GM23248 (cell line): ENCODE measurements around the gene TRAPPC12. TPM values are rescaled to one million over a fixed set of nuclear protein-coding genes. Genes with fewer than 3 reads are reported as not detected.
"Not testable (repeated sequence)": the region's sequence is repeated elsewhere in the genome, so short reads cannot be mapped to it uniquely, and the experiment has no call there.

Experiments
- DNase-seq: peaks from one replicate; pipeline ENCODE4 v3.0.0-alpha.2; 2015
- H2AFZ ChIP-seq: fragments of 200-600 bp; sonication (generic); 2 replicates; pipeline ENCODE4 v1.6.1; 2016; ENCODE audit warnings: antibody characterized with exemption
- H3F3A ChIP-seq: fragments of 200-600 bp; sonication (generic); 2 replicates; pipeline ENCODE4 v1.6.1; 2016; ENCODE audit warnings: mild to moderate bottlenecking, antibody characterized with exemption, mixed run types; ENCODE audit not compliant: insufficient read depth
- H3K27ac ChIP-seq: fragments of 200-600 bp; sonication (generic); 2 replicates; pipeline ENCODE4 v1.5.1; 2016; ENCODE audit warnings: mild to moderate bottlenecking
- H3K27me3 ChIP-seq: fragments of 200-600 bp; sonication (generic); replicated peaks from 2 replicates; pipeline ENCODE4 v1.6.1; 2016; ENCODE audit warnings: mild to moderate bottlenecking; ENCODE audit not compliant: insufficient read depth
- H3K36me3 ChIP-seq: fragments of 200-600 bp; sonication (generic); 2 replicates; pipeline ENCODE4 v1.6.1; 2016; ENCODE audit warnings: low read depth, mild to moderate bottlenecking
- H3K4me1 ChIP-seq: fragments of 200-600 bp; sonication (generic); 2 replicates; pipeline ENCODE4 v1.6.1; 2016; ENCODE audit warnings: mild to moderate bottlenecking; ENCODE audit not compliant: insufficient read depth
- H3K4me2 ChIP-seq: fragments of 200-600 bp; sonication (generic); one replicate; pipeline ENCODE4 v1.6.1; 2016; ENCODE audit warnings: mild to moderate bottlenecking; ENCODE audit not compliant: unreplicated experiment
- H3K4me3 ChIP-seq: fragments of 200-600 bp; sonication (generic); 2 replicates; pipeline ENCODE4 v1.5.1; 2016; ENCODE audit warnings: mild to moderate bottlenecking
- H3K79me2 ChIP-seq: fragments of 200-600 bp; sonication (generic); 2 replicates; pipeline ENCODE4 v1.6.1; 2016; ENCODE audit warnings: mild to moderate bottlenecking; ENCODE audit not compliant: insufficient read depth
- H3K9ac ChIP-seq: fragments of 200-600 bp; sonication (generic); 2 replicates; pipeline ENCODE4 v1.6.1; 2016; ENCODE audit warnings: mild to moderate bottlenecking
- H3K9me2 ChIP-seq: fragments of 200-600 bp; sonication (generic); 2 replicates; pipeline ENCODE4 v1.6.1; 2016; ENCODE audit warnings: mixed run types, mild to moderate bottlenecking, moderate library complexity; ENCODE audit not compliant: insufficient read depth
- H3K9me3 ChIP-seq: fragments of 200-600 bp; sonication (generic); one replicate; pipeline ENCODE4 v1.6.1; 2017; ENCODE audit warnings: low read depth
- H4K20me1 ChIP-seq: fragments of 200-600 bp; sonication (generic); 2 replicates; pipeline ENCODE4 v1.6.0; 2016; ENCODE audit not compliant: insufficient read depth
- EZH2 ChIP-seq: fragments of 200-600 bp; sonication (generic); IDR thresholded peaks from 2 replicates; pipeline ENCODE4 v1.6.1; 2018; ENCODE audit warnings: antibody characterized with exemption, mild to moderate bottlenecking; ENCODE audit not compliant: insufficient read depth, poor library complexity, severe bottlenecking
- EZH2phosphoT487 ChIP-seq: fragments of 200-600 bp; sonication (generic); IDR thresholded peaks from 2 replicates; pipeline ENCODE4 v1.6.1; 2018; ENCODE audit warnings: antibody characterized with exemption, moderate library complexity, mild to moderate bottlenecking, low read depth; ENCODE audit not compliant: insufficient read depth
- WGBS, 2 experiments: methylation state at CpG; one replicate each; pipeline ENCODE4 v1.1.6; 2015 to 2017; ENCODE audit warnings: low lambda C conversion rate in 2 of 2, low coverage in 1 of 2; ENCODE audit errors: missing lambda C conversion rate in 2 of 2; 5-methylcytosine and 5-hydroxymethylcytosine counted together
- in situ Hi-C: fragments of 300-500 bp; cut with MboI; formaldehyde crosslinking; loops from 2 replicates; pipeline ENCODE4 v1.15.0; 2020
- polyA plus RNA-seq: library from polyadenylated mRNA; unstranded; fragments of >200 nt; fragmentation: Nextera tagmentation; extraction: Ambion mirVana; gene quantifications from 2 replicates; pipeline ENCODE4 v1.2.1, GENCODE V29; 2016
- total RNA-seq: library from RNA; depleted of rRNA; stranded (reverse); fragments of >200 nt; shearing (Covaris generic); gene quantifications from 2 replicates; pipeline ENCODE4 v1.2.3, GENCODE V29; 2014

Gene TRAPPC12
- total and polyA plus RNA-seq, 2 experiments from 2014 or later, result 29.3 to 48.1 TPM

GRCh38 chr2:3361518-3362389 lies 17.7 kb upstream of the TRAPPC12 start:
- no peaks in the 10 kb centered on the region for H4K20me1 ChIP-seq
- in situ Hi-C loops, result no loop called here
- no peak overlapping the region for H3K4me2 ChIP-seq
- no peak overlapping the region for H2AFZ ChIP-seq
- H3K4me3 ChIP-seq, result no peak overlapping the region
- no peak for TF ChIP-seq EZH2phosphoT487
- TF ChIP-seq EZH2, result no peak
- no peaks in the 10 kb centered on the region for H3K9me3 ChIP-seq
- H3K36me3 ChIP-seq, result no peaks in the 10 kb centered on the region
- WGBS, 2 experiments, result 90 to 97% methylated on average over 15 to 17 of the region's 17 CpGs
- H3K27me3 ChIP-seq, result no peaks in the 10 kb centered on the region
- no peaks in the 10 kb centered on the region for H3K9me2 ChIP-seq
- H3K27ac ChIP-seq, result no peak overlapping the region
- no peaks in the 10 kb centered on the region for H3K4me1 ChIP-seq
- peaks cover 66% of the 10 kb centered on the region for H3K79me2 ChIP-seq
- no peak overlapping the region for H3K9ac ChIP-seq
- DNase-seq, result no peak
- no peaks in the 10 kb centered on the region for H3F3A ChIP-seq

GRCh38 chr2:3365219-3365618 lies 14.3 kb upstream of the TRAPPC12 start:
- in situ Hi-C loops, result no loop called here
- H3K27me3 ChIP-seq, result no peaks in the 10 kb centered on the region
- H3K79me2 ChIP-seq, result peaks cover 78% of the 10 kb centered on the region
- no peaks in the 10 kb centered on the region for H3K4me1 ChIP-seq
- H3K9me3 ChIP-seq, result no peaks in the 10 kb centered on the region
- no peaks in the 10 kb centered on the region for H3K9me2 ChIP-seq
- WGBS, 2 experiments, result 88 to 91% methylated on average over 5 of the region's 5 CpGs
- no peak overlapping the region for H3K4me2 ChIP-seq
- no peaks in the 10 kb centered on the region for H3F3A ChIP-seq
- no peak overlapping the region for H3K27ac ChIP-seq
- H3K36me3 ChIP-seq, result 0 out of 2 replicates have a peak, but pooled peaks cover 6% of the 10 kb centered on the region
- no peak for TF ChIP-seq EZH2phosphoT487
- TF ChIP-seq EZH2, result no peak
- no peak overlapping the region for H2AFZ ChIP-seq
- no peak overlapping the region for H3K9ac ChIP-seq
- H3K4me3 ChIP-seq, result no peak overlapping the region
- DNase-seq, result no peak
- no peaks in the 10 kb centered on the region for H4K20me1 ChIP-seq

- Histone ChIP-seq H3K9me3 (no peaks in the 10 kb centered on the region), H3K4me2 (no peak overlapping the region), H3K27me3 (no peaks in the 10 kb centered on the region), H3K4me3 (no peak overlapping the region), H4K20me1 (no peaks in the 10 kb centered on the region), H3K36me3 (0 out of 2 replicates have a peak, but pooled peaks cover 6% of the 10 kb centered on the region), H2AFZ (no peak overlapping the region), H3K9ac (no peak overlapping the region), H3K27ac (no peak overlapping the region), H3K9me2 (no peaks in the 10 kb centered on the region), H3K79me2 (peaks cover 56% of the 10 kb centered on the region), H3F3A (no peaks in the 10 kb centered on the region), H3K4me1 (no peaks in the 10 kb centered on the region)
- DNase-seq, result no peak
- WGBS, 2 experiments, result 91 to 100% methylated on average over 4 of the region's 4 CpGs
- no peak for TF ChIP-seq EZH2
- in situ Hi-C loops, result no loop called here
These were observed 11.2 kb upstream of the TRAPPC12 start for GRCh38 chr2:3368261-3368722.

GRCh38 chr2:3369340-3370181 lies 9.9 kb upstream of the TRAPPC12 start:
- H3K36me3 ChIP-seq, H3K9me2 ChIP-seq, H3K9me3 ChIP-seq, DNase-seq, H3K4me1 ChIP-seq, H3K4me2 ChIP-seq, H2AFZ ChIP-seq, H3K4me3 ChIP-seq, H3K27me3 ChIP-seq, H3K9ac ChIP-seq, H3K27ac ChIP-seq, H4K20me1 ChIP-seq, in situ Hi-C loops, H3F3A ChIP-seq: not testable (repeated sequence)
- whole genome bisulfite sequencing, 2 experiments, result 90 to 91% methylated on average over 27 to 32 of the region's 34 CpGs
- peaks cover 43% of the 10 kb centered on the region for H3K79me2 ChIP-seq
